ENCODE results near the gene GSTCD.
"Not testable (repeated sequence)": the region's sequence is repeated elsewhere in the genome, so short reads cannot be mapped to it uniquely, and the experiment has no call there.

The GSTCD gene

GRCh38 chr4:105714071-105714521 is 5.5 kb downstream of the GSTCD start:
- peak; percentile 68 for DNase-seq
- in situ Hi-C loops (cut with MboI; ENCODE audit: low pct_unique_long_range_greater_than_20kb, low sequenced_read_pairs): no loop called here

- in situ Hi-C loops (cut with MboI; ENCODE audit: low pct_unique_long_range_greater_than_20kb, low sequenced_read_pairs): no loop called here
- DNase-seq: no peak
Observed at GRCh38 chr4:105714932-105715331, 6.3 kb downstream of the GSTCD start.

GRCh38 chr4:105715692-105716278 is 7.2 kb downstream of the GSTCD start:
- peak; percentile 58 for DNase-seq
- in situ Hi-C loops (cut with MboI; ENCODE audit: low pct_unique_long_range_greater_than_20kb, low sequenced_read_pairs): no loop called here

- in situ Hi-C loops (cut with MboI; ENCODE audit: low pct_unique_long_range_greater_than_20kb, low sequenced_read_pairs): no loop called here
- no peak for DNase-seq
Observed at GRCh38 chr4:105719204-105719603, 10.6 kb downstream of the GSTCD start.

- in situ Hi-C loops (cut with MboI; ENCODE audit: low pct_unique_long_range_greater_than_20kb, low sequenced_read_pairs): no loop called here
Observed at GRCh38 chr4:105725623-105726022, 17.0 kb downstream of the GSTCD start.

GRCh38 chr4:105729895-105730294 is 21.3 kb downstream of the GSTCD start:
- DNase-seq; in situ Hi-C loops (cut with MboI; ENCODE audit: low pct_unique_long_range_greater_than_20kb, low sequenced_read_pairs): not testable (repeated sequence)

More at GRCh38 chr4:105725623-105726022, 17.0 kb downstream of the GSTCD start:
- DNase-seq: no peak

GRCh38 chr4:105735217-105735616 is 26.6 kb downstream of the GSTCD start:
- DNase-seq; in situ Hi-C loops (cut with MboI; ENCODE audit: low pct_unique_long_range_greater_than_20kb, low sequenced_read_pairs): not testable (repeated sequence)

- in situ Hi-C loops (cut with MboI; ENCODE audit: low pct_unique_long_range_greater_than_20kb, low sequenced_read_pairs): no loop called here
- DNase-seq: no peak
Observed at GRCh38 chr4:105741548-105741947, 33.0 kb downstream of the GSTCD start.

GRCh38 chr4:105748222-105748621 is 39.6 kb downstream of the GSTCD start:
- in situ Hi-C loops (cut with MboI; ENCODE audit: low pct_unique_long_range_greater_than_20kb, low sequenced_read_pairs): no loop called here
- no peak for DNase-seq

GRCh38 chr4:105751718-105752299 is 43.2 kb downstream of the GSTCD start:
- in situ Hi-C loops (cut with MboI; ENCODE audit: low pct_unique_long_range_greater_than_20kb, low sequenced_read_pairs): no loop called here

GRCh38 chr4:105753361-105753760 is 44.8 kb downstream of the GSTCD start:
- in situ Hi-C loops (cut with MboI; ENCODE audit: low pct_unique_long_range_greater_than_20kb, low sequenced_read_pairs): no loop called here
- no peak for DNase-seq

More at GRCh38 chr4:105751718-105752299, 43.2 kb downstream of the GSTCD start:
- no peak for DNase-seq

- in situ Hi-C loops (cut with MboI; ENCODE audit: low pct_unique_long_range_greater_than_20kb, low sequenced_read_pairs): no loop called here
- no peak for DNase-seq
Observed at GRCh38 chr4:105755375-105755774, 46.8 kb downstream of the GSTCD start.

GRCh38 chr4:105758958-105759357 is 50.4 kb downstream of the GSTCD start:
- in situ Hi-C loops (cut with MboI; ENCODE audit: low pct_unique_long_range_greater_than_20kb, low sequenced_read_pairs): no loop called here

GRCh38 chr4:105765690-105766407 is 57.3 kb downstream of the GSTCD start:
- DNase-seq: no peak

More at GRCh38 chr4:105758958-105759357, 50.4 kb downstream of the GSTCD start:
- no peak for DNase-seq

GRCh38 chr4:105767579-105767978 is 59.0 kb downstream of the GSTCD start:
- no peak for DNase-seq
- in situ Hi-C loops (cut with MboI; ENCODE audit: low pct_unique_long_range_greater_than_20kb, low sequenced_read_pairs): no loop called here

More at GRCh38 chr4:105765690-105766407, 57.3 kb downstream of the GSTCD start:
- in situ Hi-C loops (cut with MboI; ENCODE audit: low pct_unique_long_range_greater_than_20kb, low sequenced_read_pairs): no loop called here

GRCh38 chr4:105770524-105770923 is 61.9 kb downstream of the GSTCD start:
- in situ Hi-C loops (cut with MboI; ENCODE audit: low pct_unique_long_range_greater_than_20kb, low sequenced_read_pairs); DNase-seq: not testable (repeated sequence)

GRCh38 chr4:105772065-105772464 is 63.5 kb downstream of the GSTCD start:
- DNase-seq; in situ Hi-C loops (cut with MboI; ENCODE audit: low pct_unique_long_range_greater_than_20kb, low sequenced_read_pairs): not testable (repeated sequence)

- in situ Hi-C loops (cut with MboI; ENCODE audit: low pct_unique_long_range_greater_than_20kb, low sequenced_read_pairs); DNase-seq: not testable (repeated sequence)
Observed at GRCh38 chr4:105775760-105776415, 67.3 kb downstream of the GSTCD start.

GRCh38 chr4:105780176-105780575 is 71.6 kb downstream of the GSTCD start:
- no peak for DNase-seq
- in situ Hi-C loops (cut with MboI; ENCODE audit: low pct_unique_long_range_greater_than_20kb, low sequenced_read_pairs): no loop called here

GRCh38 chr4:105784761-105785160 is 76.2 kb downstream of the GSTCD start:
- in situ Hi-C loops (cut with MboI; ENCODE audit: low pct_unique_long_range_greater_than_20kb, low sequenced_read_pairs): no loop called here
- DNase-seq: no peak
